HG03108 (cell line): Measurements from ENCODE around the gene ARID1B.

Source experiments
- ATAC-seq: cut with Tn5 transposase; IDR thresholded peaks from one replicate; pipeline ENCODE4 v1.9.1; 2021; ENCODE audit warnings: moderate library complexity; ENCODE audit not compliant: unreplicated experiment

ARID1B gene

DNA sequence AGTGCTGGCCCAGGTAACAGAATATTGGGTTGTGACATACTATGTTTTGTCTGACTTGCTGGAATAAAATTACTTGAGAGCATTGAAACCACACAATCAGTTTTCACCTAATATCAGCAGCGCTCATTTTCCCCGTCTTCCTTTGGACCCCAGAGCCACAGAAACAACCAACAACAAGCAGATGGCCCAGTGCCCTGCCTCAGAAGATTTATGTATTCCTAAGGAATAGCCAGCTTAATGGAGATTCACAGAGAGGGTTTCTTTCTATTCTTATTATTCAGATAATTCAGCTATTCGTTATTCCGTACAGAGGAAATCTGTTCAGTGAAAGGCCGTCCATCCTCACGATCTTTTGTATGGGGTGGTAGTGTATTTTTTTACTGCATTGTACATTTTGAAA is 391.3 kb downstream of the ARID1B start:
- ATAC-seq = no peak

DNA sequence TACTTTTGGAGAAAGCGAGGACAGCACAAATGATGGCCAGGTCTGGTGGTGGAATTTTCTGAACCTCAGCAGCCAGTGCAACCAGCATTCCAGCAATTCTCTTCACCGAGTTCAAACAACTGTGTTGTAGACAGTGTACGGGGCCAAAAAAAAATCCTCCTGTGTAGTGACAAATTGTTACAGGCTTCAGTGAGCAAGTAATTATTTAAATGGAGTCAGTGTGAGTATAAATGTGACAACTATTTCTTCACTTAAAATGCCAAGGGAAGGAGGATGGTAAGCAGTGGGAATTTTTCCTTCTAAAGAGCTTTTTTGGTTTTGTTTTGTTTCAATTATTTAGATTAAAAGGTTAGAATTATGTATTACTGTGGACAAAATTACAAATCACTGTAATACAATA is 392.0 kb downstream of the ARID1B start:
- no peak for ATAC-seq

DNA sequence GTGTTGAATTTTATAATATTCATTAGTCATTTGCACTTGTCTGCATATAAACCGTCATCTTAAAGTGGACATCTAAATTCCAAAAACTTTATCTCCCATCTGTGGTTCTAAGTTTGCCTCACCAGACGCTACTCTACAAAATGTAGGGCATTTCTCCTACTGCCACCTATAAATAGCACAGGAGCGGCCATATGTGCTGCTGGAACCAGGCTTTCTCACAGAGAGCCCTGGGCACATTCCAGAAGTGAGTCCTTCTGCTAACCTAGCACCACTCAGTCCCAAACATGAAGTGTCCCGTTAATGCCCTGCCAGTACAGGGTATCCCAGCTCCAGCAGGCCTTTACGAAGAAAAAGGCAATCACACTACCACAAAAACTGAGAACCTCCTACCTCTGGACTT is 392.5 kb downstream of the ARID1B start:
- ATAC-seq = no peak

DNA sequence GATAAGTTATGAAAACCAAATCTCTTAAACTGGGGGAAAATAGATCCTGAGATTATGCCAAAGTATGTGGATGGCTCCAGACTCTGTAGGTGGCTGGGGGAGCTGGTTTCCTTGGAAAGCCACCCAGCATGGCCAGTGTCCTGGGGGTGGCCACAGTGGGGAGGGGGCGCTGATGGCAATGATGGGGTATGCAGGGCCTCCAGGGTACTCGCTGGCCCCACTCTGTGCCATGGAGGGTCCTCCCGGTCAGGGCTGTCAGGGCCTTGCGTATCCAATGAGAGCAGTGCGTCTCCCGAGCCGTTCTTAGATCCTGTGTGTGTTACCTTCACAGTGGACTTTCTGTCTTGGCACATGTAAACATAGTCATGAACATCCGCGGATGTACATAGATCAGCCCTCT is 393.4 kb downstream of the ARID1B start:
- ATAC-seq = no peak

DNA sequence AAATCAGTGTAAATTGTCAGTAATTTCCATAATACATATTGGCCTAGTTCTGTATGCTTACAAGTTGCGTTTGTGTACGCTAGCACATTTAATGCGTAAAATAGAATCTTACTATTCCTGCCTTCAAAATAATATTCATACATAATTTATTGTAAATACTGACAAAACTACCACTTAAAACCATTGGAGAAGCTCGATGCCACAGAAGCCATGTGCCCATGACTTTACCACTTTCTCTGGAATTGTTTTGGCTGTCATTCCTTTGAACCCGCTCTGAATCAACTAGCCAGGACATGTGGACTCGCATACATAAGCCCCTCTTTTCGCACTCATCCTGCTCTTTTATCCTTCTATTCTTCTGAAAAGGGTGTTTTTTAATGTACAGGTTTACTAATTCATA is 394.6 kb downstream of the ARID1B start:
- no peak for ATAC-seq

DNA sequence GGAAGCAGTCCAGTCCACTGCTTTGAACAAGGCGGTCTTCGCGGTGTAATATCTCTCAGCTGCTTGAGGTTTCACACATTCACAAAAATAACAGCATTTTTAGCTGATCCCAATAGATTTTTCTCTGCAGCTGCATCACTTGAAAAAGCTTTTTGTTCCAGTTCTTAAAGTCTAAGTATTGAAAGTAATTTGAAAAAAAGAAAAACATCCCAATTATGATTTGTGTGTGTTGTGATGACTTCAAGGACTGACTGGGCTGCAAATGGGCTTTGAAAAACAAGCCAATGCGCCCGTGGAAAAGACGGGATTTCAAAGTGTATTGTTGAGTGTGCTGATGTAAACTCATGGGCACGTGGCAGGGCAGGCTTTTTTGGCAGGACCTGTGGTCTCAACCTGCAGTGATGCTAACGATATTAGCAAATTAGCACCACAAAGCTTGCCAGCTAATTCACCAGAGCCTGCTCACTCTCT is 395.1 kb downstream of the ARID1B start:
- ATAC-seq = no peak

DNA sequence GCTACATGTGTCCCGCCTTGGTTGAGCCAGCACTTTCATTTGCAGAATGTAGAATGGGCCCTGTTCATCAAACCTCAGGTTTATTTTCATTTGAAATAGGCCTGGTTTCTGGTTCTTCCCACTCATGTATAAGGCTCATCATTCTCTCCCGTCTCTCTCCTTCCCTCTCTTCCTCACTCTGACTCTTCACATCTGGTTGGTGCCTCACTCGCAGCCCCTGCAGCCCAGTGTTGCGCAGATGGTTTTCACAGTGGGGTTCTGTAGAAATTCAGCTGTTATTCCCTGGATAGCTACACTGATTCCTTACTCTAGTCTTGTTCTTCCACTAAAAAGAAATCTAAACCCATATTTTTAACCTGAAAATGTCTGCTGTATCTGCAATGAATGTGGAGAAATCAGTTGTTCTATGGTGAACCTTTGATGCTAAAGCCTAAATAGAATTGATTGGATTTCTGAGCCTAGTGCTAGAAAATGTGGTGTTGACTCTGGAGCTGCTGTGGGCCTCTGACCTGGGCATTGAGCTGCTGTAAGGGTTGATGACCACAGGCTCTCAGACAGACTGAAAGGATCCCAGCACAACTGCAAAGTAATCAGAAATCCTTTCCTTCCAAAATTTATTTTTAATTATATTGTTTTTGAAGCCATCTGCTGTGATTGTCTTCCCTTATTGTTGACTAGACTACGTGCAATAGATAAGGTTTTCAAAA is 395.8 kb downstream of the ARID1B start:
- ATAC-seq = no peak

DNA sequence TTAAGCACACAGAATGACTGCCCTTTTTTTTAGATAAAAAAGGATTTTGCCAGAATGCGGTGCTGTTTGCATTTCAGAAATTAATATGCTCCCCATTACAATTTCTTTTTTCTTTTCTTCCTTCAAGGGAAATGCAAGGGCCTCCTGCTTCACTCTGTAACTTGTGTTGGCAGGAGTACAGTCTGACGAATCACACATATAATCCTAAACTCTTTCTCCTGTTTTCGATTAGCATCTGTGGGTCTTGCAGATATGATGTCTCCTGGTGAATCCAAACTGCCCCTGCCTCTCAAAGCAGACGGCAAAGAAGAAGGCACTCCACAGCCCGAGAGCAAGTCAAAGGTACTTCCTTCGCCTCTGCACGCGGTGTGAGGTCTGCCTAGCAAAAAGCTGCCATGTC is 396.6 kb downstream of the ARID1B start:
- ATAC-seq = no peak

DNA sequence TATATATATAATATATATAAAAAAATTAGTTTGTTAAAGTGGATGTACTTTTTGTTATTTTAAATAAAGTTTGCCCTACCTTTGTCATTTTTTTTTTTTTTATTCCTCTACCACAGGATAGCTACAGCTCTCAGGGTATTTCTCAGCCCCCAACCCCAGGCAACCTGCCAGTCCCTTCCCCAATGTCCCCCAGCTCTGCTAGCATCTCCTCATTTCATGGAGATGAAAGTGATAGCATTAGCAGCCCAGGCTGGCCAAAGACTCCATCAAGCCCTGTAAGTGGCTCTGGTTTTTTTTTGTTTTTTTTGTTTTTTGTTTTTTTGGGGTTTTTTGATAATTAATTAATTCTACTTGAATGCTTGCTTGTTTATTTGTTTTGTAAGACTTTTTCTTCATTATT is 397.6 kb downstream of the ARID1B start:
- ATAC-seq = no peak

DNA sequence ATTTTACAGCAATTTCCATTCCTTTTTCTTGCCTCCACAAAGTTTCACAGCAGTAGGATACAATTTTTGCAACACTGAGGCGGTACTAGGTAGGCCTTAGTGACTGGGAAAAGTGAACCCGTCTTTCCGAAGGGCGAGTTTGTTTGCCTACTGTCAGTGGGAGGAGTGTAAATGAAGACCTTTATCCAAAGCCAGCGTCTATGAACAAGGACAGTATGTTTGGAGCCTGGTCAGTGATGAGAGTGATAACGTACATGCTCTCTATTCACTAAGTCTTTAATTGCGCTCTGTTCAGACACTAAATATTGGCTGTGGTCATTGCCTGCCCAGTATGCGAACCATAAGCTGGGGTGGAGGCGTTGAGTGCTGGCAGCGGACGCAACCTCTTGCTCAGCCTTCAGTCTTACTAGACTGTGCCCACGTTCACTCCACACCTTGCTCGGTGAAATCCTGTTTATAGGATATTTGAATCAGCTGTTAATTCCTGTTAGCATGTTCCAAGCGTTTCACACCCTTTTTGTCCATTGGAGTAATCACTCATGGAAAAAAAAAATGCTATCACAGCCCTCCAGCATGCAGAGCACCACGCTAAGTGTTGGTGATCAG is 400.7 kb downstream of the ARID1B start:
- ATAC-seq = no peak

DNA sequence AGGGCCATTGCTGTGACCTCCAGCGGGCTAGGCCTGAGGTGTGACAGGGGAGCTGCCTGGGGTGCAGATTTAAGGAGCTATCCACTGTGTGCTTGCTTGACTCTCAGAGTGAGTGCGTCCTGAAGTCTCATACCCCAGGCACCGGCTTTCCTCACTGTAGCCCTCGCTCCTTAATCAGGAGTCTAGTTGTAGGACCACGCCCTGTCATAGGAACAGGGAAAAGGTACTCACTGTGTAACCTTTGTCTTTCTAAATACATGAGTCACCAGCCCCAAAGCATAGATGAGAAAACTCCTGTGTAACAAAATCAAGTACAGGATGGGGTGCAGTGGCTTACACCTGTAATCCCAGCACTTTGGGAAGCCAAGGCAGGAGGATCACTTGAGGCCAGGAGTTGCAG is 404.5 kb downstream of the ARID1B start:
- no peak for ATAC-seq

DNA sequence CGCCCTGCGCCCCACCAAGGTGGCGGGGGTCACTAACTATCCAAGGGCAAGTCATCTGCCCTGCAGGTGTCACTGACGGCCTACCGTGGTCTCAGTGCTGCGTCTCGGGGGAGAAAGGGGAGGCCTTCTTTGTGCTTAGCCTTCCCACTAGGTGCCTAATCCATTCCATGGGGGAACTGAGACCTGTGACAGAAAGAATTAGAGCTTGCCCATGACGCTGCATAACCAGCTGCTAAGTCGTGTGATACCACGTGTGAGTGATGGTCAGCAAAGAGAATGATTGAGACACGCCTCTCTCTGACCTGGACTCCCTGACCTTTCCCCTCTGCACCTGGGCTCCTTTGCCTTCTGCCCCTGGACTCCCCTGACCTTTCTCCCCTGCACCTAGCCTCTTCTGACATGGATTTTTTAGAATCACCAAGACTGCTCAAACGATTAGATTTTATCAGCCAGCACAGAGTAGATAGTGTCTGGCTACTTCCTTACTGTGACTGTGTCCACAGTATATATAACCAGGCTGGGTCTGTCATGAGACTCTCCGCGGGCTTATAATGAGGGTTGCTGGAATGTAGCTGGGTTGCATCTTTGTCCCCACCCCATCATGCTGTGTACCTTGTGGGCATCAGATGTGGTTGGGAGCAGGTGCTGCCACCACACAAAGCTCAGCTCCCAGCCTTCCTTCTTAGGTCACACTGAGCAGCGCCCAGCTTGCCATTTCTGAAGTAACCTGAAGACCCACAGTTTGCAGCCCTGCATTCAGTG is 405.5 kb downstream of the ARID1B start:
- ATAC-seq = no peak

DNA sequence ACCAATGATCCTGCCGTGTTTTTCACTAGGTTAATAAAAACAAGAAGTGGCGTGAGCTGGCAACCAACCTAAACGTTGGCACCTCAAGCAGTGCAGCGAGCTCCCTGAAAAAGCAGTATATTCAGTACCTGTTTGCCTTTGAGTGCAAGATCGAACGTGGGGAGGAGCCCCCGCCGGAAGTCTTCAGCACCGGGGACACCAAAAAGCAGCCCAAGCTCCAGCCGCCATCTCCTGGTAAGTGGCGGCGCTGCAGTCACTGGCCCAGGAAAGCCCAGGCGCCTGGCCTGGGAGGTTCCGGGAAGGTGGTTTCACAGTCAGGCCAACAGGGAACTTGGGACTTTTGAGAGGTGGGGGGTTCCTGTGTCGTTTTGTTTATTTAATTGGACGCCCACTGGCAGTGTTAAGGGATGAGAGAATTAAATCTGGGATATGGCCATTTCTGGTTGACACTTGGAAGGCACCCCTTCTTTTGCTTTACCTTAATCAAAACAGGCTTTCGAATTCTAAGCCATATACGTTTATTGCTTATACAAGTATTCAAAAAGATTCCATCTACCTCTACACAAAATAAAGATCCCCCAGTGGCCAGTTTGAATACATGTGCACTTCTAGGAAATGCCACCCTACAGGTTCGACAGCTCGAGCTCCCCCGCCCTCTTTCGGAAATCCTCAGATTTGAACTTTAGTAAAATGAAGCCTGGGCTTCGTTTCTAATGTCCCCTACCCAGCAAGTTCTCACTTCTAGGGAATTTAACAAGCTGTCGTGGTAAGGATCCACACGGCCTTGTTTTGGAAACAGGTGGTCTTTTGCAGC is 407.2 kb downstream of the ARID1B start:
- no peak for ATAC-seq

DNA sequence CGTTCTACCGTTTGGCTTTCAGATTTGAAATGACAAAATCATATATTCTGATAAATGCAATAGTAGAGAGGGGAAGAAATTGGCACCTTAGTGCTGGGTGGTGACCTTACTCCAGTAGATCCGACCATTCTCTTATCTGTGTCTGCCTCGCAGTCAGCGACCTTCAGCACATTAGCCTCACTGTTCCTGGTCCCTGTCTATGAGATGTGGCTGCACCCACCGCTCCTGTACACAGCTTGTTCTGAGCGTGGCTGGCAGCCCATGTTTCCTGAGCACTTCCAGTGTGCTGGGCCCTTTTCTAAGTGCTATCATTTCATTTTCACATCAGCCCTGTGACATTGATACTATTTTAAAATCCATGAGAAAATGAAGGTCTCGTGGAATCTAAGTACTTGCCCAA is 408.0 kb downstream of the ARID1B start:
- ATAC-seq = no peak

DNA sequence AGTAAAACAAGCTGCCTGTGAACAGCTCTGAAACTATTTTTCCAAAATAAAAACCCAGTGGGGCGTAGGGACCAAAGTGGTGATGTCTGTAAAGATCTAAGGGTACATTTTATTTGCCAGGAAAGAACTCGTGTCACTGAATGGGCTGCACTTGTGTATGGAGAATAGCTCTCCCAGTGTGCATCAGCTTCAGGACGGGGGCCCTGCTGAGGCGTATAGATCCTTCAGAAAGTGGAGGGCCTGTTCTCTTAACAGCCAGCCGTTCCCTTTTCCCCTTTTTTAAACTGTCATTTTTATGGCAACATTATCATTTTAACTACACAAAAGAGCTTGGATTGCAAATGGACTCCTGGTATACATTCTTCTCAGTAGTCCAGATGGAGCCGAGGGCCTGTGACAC is 408.8 kb downstream of the ARID1B start:
- no peak for ATAC-seq

DNA sequence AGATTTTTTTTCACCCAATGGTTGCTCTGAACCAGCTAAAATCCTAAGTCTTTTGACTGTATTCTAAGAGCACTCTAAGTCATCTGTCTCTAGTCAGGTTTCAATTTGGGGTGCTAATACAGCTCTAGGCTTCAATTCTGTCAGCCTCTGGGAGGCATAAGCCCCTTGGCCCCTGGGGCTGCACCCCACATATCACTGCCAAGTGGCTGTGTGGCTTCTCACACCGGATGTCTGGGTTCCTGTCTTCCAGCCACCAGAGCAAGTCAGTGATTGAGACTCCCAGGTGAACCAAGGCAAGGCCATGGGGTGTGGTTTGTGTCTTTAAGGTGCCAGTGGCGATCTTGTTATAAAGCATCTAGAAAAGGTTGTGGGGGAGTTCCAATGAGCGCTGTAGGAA is 409.6 kb downstream of the ARID1B start:
- no peak for ATAC-seq

DNA sequence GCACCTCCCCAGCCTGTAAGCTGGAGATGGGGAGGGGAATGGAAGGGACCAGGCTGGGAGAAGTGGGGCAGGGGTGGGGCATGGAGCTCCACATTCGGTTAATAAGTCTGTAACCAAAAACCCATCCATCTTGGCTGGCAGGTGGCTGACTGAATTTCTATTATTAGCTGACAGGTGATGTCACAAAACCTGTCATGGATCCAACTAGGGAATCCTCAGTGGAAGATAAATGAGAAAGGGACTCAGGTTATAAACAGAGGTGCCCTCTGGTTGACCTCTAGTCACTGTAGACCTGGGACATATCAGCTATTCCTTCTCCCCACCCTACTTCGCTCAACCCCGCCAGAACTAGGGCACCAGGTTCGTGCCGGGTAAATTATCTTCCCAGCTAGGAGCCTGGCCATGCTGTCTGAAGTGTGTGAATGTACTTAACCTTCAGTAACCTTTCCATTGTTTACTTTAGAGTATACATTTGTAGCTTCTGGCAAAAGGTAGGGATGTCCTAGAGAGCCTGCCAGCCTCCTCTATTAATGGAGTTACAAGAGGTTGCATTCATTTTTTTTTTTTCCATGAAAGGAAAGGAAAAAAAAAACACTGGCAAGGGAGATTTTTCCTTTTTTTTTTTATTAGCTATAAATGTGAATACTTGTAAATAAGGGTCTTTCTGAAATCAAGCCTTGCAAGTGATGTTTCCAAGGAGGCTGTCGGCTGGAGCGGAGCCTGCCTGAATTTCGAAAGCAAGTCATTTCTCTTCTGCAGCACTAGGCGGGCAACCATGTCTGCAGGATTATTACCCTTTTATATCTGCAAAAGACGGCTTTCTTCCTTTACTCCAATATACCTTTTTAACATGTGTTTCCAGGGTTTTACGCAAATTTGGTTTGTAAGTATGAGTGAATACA is 410.3 kb downstream of the ARID1B start:
- ATAC-seq = no peak

DNA sequence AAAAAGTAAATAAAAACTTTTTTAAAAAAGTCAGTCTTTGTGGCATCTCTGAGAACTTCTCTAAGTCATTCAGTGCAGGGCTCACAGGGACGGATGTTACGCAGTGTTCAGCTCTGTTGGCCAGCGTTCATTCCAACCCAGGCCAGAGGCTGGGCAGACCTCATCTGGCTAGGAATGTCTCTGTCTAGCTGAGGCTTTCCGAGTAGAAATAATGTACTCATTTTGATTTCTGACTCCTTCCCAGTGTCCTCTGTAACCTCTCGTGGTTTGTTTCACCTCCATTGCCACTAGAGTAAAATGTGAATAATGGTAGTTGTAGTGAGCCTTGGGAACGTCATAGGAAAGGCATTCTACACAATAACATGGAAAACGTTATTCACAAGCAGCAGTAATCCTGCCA is 411.0 kb downstream of the ARID1B start:
- no peak for ATAC-seq

DNA sequence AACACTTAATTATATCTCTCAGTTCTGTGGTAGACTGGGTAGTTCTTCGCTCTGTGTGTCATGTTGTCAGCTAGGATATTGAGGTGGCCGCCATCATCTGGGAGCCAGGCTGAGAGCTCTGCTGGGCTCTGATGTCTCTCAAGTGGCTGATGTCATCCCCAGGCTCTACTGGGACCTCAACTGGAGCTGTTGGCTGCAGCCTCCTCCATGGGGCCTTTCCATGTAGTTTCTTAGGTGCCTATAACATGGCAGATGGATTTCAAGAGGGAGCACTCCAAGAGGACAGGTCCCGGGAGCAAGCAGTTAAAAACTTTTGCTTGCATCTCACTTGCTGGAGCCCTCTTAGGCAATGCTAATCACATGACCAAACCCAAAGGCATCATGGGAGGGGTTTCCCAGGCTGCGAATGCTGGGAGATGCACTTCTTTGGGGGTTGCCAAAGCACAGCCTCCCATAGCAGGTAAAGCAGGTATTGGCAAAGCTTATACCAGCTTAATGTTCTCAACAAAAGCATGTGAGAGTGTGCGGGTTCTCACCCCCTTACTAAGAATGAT is 416.3 kb downstream of the ARID1B start:
- no peak for ATAC-seq

DNA sequence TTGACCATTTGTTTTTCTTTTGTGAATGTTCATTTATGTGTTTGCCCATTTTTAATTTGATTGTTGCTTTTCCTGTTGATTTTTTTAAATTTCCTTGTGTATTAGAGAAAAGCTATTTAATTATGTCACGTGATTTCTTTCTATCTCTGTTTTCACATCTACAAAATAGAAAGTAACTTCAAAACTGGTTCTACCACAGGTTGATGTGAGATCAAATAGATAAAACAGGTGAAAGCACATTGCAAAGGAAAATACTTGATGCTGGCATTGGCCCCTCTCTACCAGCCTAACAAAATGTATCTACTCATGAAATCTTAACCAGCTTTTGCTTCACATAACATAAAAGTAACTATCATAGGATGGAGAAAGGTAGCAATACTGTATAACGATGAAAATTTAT is 416.9 kb downstream of the ARID1B start:
- ATAC-seq = no peak
